ENCODE results near the gene ICAM2.
A peak's percentile ranks its signal among the peaks of the same experiment; 100 is the strongest.

ICAM2 gene

DNA sequence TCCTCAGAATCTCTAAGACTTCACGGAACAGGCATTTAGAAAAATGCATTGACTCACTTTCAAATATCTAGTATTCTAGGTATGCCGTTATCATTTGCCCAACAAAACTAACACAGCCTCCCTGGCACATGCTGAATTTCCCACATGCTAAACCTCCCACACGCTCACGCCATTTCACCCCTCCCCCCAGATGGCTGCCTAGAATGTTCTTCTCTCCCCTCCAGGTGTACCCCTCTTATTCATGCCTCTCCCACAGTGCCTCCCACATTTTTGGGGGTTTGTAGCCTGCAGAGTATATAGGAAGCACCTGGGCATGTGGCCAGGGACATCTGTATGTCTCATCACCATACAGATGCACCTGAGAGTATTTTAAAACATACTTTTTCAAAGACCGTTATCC is 38.2 kb upstream of the ICAM2 start:
- Histone ChIP-seq H2AFZ (ENCODE audit: insufficient read depth, low read length, poor library complexity) (no peak overlapping the region), H4K91ac (ENCODE audit: low read depth, low read length) (no peak overlapping the region), H4K8ac (ENCODE audit: low read depth, low read length) (no peak overlapping the region), H3K9me3 (ENCODE audit: insufficient read depth, low read depth, low read length) (peaks cover 5% of the 10 kb centered on the region), H3K14ac (ENCODE audit: low read length) (no peak overlapping the region), H3K4me3 (ENCODE audit: low read depth, low read length) (no peak overlapping the region), H2BK5ac (ENCODE audit: low read depth, low read length, poor library complexity) (no peak overlapping the region), H2BK12ac (ENCODE audit: low read length) (no peak overlapping the region), H3K4ac (ENCODE audit: low read depth, low read length) (no peak overlapping the region), H3K23ac (ENCODE audit: low read length) (no peak overlapping the region), H3K9ac (ENCODE audit: low read length) (no peak overlapping the region), H3K36me3 (ENCODE audit: control insufficient read depth in 1 of 2, insufficient read depth in 2 of 2, low read length in 2 of 2) (peaks cover 22 to 26% of the 10 kb centered on the region in 2 experiments), H3K79me1 (ENCODE audit: low read length) (no peaks in the 10 kb centered on the region), H3K4me1 (ENCODE audit: control insufficient read depth in 1 of 2, insufficient read depth in 2 of 2, low read length in 2 of 2) (peaks cover 10 to 21% of the 10 kb centered on the region in 2 experiments), H3K18ac (ENCODE audit: low read length) (no peak overlapping the region), H2BK120ac (ENCODE audit: insufficient read depth, low read length, poor library complexity) (no peak overlapping the region), H3K79me2 (ENCODE audit: control insufficient read depth, insufficient read depth, low read length, poor library complexity) (no peaks in the 10 kb centered on the region), H2AK5ac (ENCODE audit: low read length) (no peak overlapping the region), H3K27ac (ENCODE audit: low read depth, low read length) (no peak overlapping the region), H4K12ac (ENCODE audit: low read depth, low read length) (no peak overlapping the region), H3K4me2 (ENCODE audit: low read length) (no peak overlapping the region), H3K27me3 (ENCODE audit: insufficient read depth, low read length) (no peaks in the 10 kb centered on the region)
- WGBS (ENCODE audit: extremely low coverage, insufficient coverage, insufficient read length) = no CpG with 5 or more reads among the region's 5 CpGs
- peak in 1 of 2 donors; percentile 69 for DNase-seq

GRCh38 chr17:64057701-64058263 is 37.3 kb upstream of the ICAM2 start:
- H2BK120ac ChIP-seq (ENCODE audit: insufficient read depth, low read length, poor library complexity) = no peak overlapping the region
- H2AK5ac ChIP-seq (ENCODE audit: low read length) = no peak overlapping the region
- peaks cover 10 to 21% of the 10 kb centered on the region in 2 experiments for H3K4me1 ChIP-seq (ENCODE audit: control insufficient read depth in 1 of 2, insufficient read depth in 2 of 2, low read length in 2 of 2)
- no peak overlapping the region for H4K91ac ChIP-seq (ENCODE audit: low read depth, low read length)
- no peak overlapping the region for H3K9ac ChIP-seq (ENCODE audit: low read length)
- no peak overlapping the region for H3K4me3 ChIP-seq (ENCODE audit: low read depth, low read length)
- H3K23ac ChIP-seq (ENCODE audit: low read length) = no peak overlapping the region
- no peak overlapping the region for H3K4ac ChIP-seq (ENCODE audit: low read depth, low read length)
- H2BK12ac ChIP-seq (ENCODE audit: low read length) = no peak overlapping the region
- H3K18ac ChIP-seq (ENCODE audit: low read length) = no peak overlapping the region
- no peak overlapping the region for H4K12ac ChIP-seq (ENCODE audit: low read depth, low read length)
- H3K9me3 ChIP-seq (ENCODE audit: insufficient read depth, low read depth, low read length) = peaks cover 5% of the 10 kb centered on the region
- no peaks in the 10 kb centered on the region for H3K27me3 ChIP-seq (ENCODE audit: insufficient read depth, low read length)
- DNase-seq = no peak
- no peak overlapping the region for H2BK5ac ChIP-seq (ENCODE audit: low read depth, low read length, poor library complexity)
- no peak overlapping the region for H3K4me2 ChIP-seq (ENCODE audit: low read length)
- no peak overlapping the region for H3K27ac ChIP-seq (ENCODE audit: low read depth, low read length)
- no peaks in the 10 kb centered on the region for H3K79me2 ChIP-seq (ENCODE audit: control insufficient read depth, insufficient read depth, low read length, poor library complexity)
- peaks cover 26 to 33% of the 10 kb centered on the region in 2 experiments for H3K36me3 ChIP-seq (ENCODE audit: control insufficient read depth in 1 of 2, insufficient read depth in 2 of 2, low read length in 2 of 2)
- H2AFZ ChIP-seq (ENCODE audit: insufficient read depth, low read length, poor library complexity) = no peak overlapping the region
- no peak overlapping the region for H3K14ac ChIP-seq (ENCODE audit: low read length)
- H3K79me1 ChIP-seq (ENCODE audit: low read length) = no peaks in the 10 kb centered on the region
- no peak overlapping the region for H4K8ac ChIP-seq (ENCODE audit: low read depth, low read length)
- WGBS (ENCODE audit: extremely low coverage, insufficient coverage, insufficient read length) = no CpG with 5 or more reads among the region's 9 CpGs

DNA sequence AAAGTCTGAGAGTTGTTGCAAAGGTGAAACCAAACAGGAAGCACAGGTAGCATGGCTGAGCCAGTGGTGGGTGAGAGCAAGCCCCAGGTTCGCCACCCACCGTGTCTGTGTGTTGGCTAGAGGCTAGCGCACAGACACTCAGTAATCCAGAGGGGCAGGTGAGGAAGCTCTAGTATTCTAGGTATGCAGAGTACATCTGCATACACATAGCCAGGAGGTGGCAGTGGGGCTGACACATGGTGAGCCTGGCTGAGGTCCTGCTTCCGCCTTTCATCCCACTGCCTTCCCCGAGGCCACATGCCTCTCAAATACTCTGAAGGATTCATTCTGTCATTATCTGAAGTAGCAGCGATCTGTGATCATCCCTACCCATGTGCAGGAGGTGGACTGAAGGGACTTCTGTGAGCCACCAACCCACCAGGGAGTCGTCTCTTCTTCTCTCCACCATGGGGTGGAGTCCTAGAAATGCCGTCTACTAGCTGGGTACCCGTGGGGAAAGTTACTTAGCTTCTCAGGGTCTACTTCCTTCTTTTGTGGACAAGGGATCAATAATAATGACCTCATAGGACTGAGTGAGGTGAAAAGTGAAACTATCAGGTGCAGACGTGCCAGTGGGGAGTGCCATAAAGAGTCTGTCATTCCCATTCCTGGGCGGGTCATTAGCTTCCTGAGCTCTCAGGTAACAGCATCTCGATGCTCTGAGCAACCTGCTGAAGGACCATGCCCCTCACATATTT is 36.0 kb upstream of the ICAM2 start:
- H3K27me3 ChIP-seq (ENCODE audit: insufficient read depth, low read length) = no peaks in the 10 kb centered on the region
- no peak overlapping the region for H2BK5ac ChIP-seq (ENCODE audit: low read depth, low read length, poor library complexity)
- H2AK5ac ChIP-seq (ENCODE audit: low read length) = no peak overlapping the region
- H3K4ac ChIP-seq (ENCODE audit: low read depth, low read length) = no peak overlapping the region
- H3K4me1 ChIP-seq (ENCODE audit: control insufficient read depth in 1 of 2, insufficient read depth in 2 of 2, low read length in 2 of 2) = peaks cover 10 to 18% of the 10 kb centered on the region in 2 experiments
- H2BK12ac ChIP-seq (ENCODE audit: low read length) = no peak overlapping the region
- no peak overlapping the region for H3K14ac ChIP-seq (ENCODE audit: low read length)
- H4K12ac ChIP-seq (ENCODE audit: low read depth, low read length) = no peak overlapping the region
- H3K79me2 ChIP-seq (ENCODE audit: control insufficient read depth, insufficient read depth, low read length, poor library complexity) = no peaks in the 10 kb centered on the region
- no peak overlapping the region for H4K91ac ChIP-seq (ENCODE audit: low read depth, low read length)
- peaks cover 5% of the 10 kb centered on the region for H3K9me3 ChIP-seq (ENCODE audit: insufficient read depth, low read depth, low read length)
- H3K9ac ChIP-seq (ENCODE audit: low read length) = no peak overlapping the region
- H3K27ac ChIP-seq (ENCODE audit: low read depth, low read length) = no peak overlapping the region
- H2BK120ac ChIP-seq (ENCODE audit: insufficient read depth, low read length, poor library complexity) = no peak overlapping the region
- no peak overlapping the region for H2AFZ ChIP-seq (ENCODE audit: insufficient read depth, low read length, poor library complexity)
- H3K79me1 ChIP-seq (ENCODE audit: low read length) = no peaks in the 10 kb centered on the region
- H3K4me2 ChIP-seq (ENCODE audit: low read length) = no peak overlapping the region
- no CpG with 5 or more reads among the region's 12 CpGs for WGBS (ENCODE audit: extremely low coverage, insufficient coverage, insufficient read length)
- H3K36me3 ChIP-seq (ENCODE audit: control insufficient read depth in 1 of 2, insufficient read depth in 2 of 2, low read length in 2 of 2) = peaks cover 28 to 37% of the 10 kb centered on the region in 2 experiments
- no peak overlapping the region for H3K18ac ChIP-seq (ENCODE audit: low read length)
- peak; percentile 93 for DNase-seq
- H3K4me3 ChIP-seq (ENCODE audit: low read depth, low read length) = no peak overlapping the region
- H3K23ac ChIP-seq (ENCODE audit: low read length) = no peak overlapping the region
- H4K8ac ChIP-seq (ENCODE audit: low read depth, low read length) = no peak overlapping the region

DNA sequence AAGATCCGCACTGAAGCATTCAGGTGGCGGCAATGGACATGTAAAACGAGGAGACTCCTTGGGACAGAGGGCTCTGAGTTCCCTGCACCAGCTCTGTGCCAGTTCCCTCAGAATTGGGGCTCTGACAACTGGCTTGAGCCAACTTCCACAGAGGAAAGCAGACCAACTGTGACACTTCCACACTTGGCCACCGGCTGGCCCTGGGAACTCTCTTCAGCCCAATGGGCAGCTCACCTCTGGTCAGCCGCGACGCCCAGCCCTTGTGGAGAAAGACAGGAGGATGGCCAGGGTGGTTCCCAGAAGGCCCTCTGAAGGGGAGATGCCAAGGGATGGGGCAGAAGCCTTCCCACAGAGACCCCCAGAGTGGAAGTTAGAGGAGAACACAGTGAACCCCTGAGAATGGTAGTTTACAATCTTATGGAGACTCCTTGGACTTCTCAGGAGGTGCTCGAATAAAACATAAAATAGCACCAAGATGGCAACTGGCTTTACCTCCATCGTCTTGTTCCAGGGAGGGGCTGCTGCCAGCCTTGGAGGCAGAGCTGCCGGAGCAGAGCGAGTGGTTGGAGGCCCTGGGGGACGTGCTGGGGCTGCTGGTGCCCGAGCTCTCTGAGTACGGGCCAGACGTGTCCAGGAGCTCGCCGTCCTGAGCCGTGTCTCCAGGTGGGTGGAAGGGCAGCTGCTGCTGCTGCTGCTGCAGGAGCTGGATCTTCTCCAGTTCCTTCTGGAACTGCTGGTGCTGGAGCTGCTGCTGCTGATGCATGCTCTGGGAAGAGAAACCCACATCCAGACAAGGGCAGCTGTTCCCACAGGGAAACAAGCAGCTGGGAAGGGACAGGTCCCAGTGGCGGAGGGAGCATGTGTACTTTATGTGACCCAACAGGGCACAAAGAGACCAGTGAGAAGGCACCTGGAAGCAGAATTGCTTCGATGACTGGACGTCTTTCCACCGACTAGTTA is 35.0 kb upstream of the ICAM2 start:
- no peak for DNase-seq
- no peaks in the 10 kb centered on the region for H3K79me1 ChIP-seq (ENCODE audit: low read length)
- H2AK5ac ChIP-seq (ENCODE audit: low read length) = no peak overlapping the region
- H2BK5ac ChIP-seq (ENCODE audit: low read depth, low read length, poor library complexity) = no peak overlapping the region
- no peak overlapping the region for H3K4me2 ChIP-seq (ENCODE audit: low read length)
- H4K12ac ChIP-seq (ENCODE audit: low read depth, low read length) = no peak overlapping the region
- peaks cover 10 to 18% of the 10 kb centered on the region in 2 experiments for H3K4me1 ChIP-seq (ENCODE audit: control insufficient read depth in 1 of 2, insufficient read depth in 2 of 2, low read length in 2 of 2)
- H3K9me3 ChIP-seq (ENCODE audit: insufficient read depth, low read depth, low read length) = peaks cover 5% of the 10 kb centered on the region
- no CpG with 5 or more reads among the region's 22 CpGs for WGBS (ENCODE audit: extremely low coverage, insufficient coverage, insufficient read length)
- no peak overlapping the region for H3K4me3 ChIP-seq (ENCODE audit: low read depth, low read length)
- no peak overlapping the region for H3K9ac ChIP-seq (ENCODE audit: low read length)
- H4K8ac ChIP-seq (ENCODE audit: low read depth, low read length) = no peak overlapping the region
- H3K36me3 ChIP-seq (ENCODE audit: control insufficient read depth in 1 of 2, insufficient read depth in 2 of 2, low read length in 2 of 2) = peaks cover 31 to 40% of the 10 kb centered on the region in 2 experiments
- no peak overlapping the region for H3K23ac ChIP-seq (ENCODE audit: low read length)
- H3K4ac ChIP-seq (ENCODE audit: low read depth, low read length) = no peak overlapping the region
- peak overlapping the region; percentile 14 for H3K14ac ChIP-seq (ENCODE audit: low read length)
- H4K91ac ChIP-seq (ENCODE audit: low read depth, low read length) = no peak overlapping the region
- no peak overlapping the region for H2BK120ac ChIP-seq (ENCODE audit: insufficient read depth, low read length, poor library complexity)
- no peak overlapping the region for H2BK12ac ChIP-seq (ENCODE audit: low read length)
- no peak overlapping the region for H3K27ac ChIP-seq (ENCODE audit: low read depth, low read length)
- no peaks in the 10 kb centered on the region for H3K79me2 ChIP-seq (ENCODE audit: control insufficient read depth, insufficient read depth, low read length, poor library complexity)
- no peaks in the 10 kb centered on the region for H3K27me3 ChIP-seq (ENCODE audit: insufficient read depth, low read length)
- H2AFZ ChIP-seq (ENCODE audit: insufficient read depth, low read length, poor library complexity) = no peak overlapping the region
- H3K18ac ChIP-seq (ENCODE audit: low read length) = no peak overlapping the region

All from trophoblast cell (in vitro differentiated cells and primary cell).